ENCODE data around the gene MST1.

MST1 gene

DNA sequence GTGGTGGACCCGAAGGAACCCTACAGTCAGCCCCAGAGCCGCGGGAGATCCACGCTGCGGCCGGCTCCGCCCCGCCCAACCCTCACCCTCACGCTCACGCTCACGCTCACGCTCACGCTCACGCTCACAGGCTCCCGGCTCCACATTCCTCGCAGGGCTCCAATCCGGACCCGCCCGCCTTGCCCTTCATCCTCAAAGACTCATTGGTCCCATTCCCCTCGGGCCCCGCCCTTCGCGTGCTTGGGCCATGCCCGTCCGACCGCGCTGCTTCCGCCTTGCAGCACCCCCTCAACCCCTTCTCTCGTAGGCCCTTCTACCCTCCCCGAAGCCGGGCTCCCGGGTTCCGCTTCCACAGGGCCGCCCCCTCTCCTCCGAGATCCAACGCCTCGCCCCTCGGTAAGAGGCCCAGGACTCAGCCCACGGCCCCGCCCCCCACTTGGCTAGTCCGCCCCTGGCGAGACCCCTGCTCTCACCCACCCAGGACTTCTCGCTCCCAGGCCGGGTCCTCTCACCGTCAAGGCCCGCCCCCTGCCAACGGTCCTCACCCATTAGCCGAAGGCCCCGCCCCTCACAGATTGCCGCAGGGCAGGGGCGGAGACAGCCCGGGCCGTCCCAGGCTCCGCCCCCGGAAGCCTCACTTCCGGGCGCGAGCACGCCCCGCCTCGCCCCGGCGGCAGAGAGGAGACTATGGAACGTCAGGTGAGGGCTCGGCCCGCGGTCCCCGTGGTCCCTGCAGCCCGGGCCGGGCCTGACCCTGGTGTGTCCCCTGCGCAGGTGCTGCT, 15.4 kb downstream of the MST1 start, which contains the start of gene APEH:
APEH (plus strand) TSS at position 637 of the 782 bp plus-strand sequence; CDS start at position 688, 51 bp downstream.
- no peak for DNase-seq

DNA sequence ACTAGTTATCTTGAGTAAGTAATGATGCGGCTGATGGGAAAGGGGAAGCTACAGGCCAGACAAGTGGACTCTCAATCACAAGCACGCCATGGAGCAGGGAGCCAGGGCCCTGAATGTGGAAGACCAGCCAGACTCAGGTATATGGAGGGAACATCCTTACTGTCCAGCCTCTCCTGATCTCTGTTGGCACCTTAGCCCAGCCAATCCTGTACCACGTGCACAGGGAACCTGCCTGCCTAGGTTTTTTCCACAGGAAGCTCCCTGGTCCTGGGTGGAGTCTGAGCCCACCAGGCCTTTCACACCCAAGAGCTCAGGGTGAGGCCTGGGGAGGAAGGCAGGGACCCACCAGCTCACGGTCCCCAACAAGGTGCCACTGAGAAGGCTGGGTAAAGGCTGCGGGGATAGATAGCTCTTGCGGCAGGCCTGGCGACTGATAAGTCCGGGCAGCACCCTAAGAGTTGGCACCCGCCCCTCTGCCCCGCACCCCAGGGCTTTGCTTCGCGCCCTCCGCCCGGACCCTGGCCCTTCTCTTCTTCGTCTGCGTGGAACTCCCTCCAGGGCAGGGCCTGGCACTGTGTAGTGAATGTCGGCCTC, 16.1 kb downstream of the MST1 start:
- no peak for DNase-seq

DNA sequence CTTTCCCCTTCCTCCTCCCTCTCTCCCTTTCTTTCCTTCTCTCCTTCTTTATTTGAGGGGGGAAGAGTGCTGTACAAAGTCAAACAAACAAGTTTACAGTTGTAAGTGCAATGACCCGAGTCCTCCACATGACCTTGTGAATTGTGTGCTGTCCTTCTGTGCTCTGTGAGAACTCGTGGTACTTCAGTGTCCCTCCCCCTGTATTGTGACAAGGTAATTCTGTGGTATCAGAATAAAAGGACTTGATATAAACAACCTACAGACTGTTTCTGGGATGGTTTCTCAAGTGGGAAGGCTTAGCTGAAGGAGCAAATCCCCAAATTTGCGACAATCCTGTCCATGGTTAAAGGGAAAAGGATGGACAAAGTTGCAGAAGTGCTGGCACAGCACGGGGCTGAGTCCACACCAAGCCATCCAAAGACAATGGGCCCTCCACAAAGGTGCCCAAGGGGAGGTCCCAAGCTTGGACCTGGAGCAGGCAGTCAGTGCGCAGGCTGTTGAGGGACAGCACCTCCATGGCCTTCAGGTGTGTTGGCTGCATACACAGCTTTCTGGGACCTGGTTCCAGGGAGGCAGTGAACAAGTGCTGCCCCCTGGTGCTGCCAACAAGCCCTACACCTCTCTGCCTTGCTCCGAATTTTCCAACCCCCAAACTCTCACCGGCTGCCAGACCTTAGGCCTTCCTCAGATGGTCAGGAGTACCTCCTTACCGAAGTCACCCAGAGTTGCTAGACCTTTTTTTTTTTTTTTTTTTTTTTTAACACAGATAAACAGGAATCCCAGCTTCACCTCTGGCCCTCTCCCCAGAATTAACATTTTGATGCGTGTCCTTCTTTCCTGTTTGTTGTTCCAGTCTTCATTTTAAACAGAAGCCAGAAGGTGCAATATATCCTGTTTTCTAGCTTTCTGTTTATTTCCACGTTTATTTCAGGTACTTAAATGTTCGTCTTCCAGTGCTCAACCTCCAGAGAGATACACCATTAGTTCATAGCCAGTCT, 17.7 kb downstream of the MST1 start:
- no peak for DNase-seq

DNA sequence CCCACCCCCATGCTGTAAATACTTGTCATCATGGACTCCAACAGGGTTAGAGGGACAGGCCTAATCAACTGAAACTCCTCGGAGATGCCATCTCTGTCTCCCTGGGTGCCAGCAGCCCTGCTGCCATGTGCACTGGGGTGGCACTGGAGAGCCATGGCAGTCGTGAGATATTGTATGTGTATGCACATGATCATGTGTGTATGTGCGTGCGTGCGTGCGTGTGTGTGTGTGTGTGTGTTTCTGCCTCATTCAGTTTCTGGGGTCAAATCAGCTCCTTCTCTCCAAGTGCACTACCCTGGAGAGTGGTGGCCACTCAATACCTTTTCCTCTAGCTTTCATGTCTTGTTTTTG, 18.4 kb downstream of the MST1 start:
- DNase-seq, result no peak

DNA sequence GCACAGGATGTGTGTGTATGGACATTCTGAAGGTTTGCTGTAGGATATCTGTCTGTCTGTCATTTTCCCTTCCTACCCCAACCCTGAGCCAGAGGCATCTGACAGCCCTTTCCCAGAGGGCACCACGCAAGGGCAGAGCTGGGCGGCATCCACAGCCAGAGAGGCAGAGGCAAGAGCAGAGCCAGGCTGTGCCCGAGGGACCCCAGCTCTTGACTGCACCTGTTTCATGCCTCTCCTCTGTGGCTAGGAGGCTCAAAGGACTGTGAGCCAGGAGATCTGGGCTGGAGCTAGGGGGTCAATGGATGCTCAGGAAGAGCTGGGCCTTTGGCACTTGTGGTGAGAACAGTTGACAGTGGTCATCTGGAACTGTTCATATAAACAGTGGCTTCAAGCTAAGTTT, 19.9 kb downstream of the MST1 start:
- no peak for DNase-seq

DNA sequence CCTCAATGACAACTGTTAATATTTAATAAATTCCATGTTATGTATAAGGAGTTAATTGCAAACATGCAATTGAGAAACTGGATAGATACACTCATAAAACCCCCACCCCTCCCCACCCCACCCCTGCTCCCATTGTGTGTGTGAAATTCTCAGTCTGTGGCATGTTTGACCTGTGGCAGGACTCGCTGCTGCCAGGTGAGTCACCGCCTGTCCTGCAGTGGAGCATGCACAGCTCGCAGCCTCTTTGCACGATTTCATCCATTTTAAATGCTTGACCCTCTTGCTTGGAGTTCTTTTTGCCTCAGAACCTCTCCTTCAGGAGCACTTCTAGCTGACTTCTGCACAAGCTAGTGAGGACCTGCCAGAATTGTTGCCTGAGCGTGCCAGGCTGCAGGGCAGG, 20.4 kb downstream of the MST1 start:
- no peak for DNase-seq

DNA sequence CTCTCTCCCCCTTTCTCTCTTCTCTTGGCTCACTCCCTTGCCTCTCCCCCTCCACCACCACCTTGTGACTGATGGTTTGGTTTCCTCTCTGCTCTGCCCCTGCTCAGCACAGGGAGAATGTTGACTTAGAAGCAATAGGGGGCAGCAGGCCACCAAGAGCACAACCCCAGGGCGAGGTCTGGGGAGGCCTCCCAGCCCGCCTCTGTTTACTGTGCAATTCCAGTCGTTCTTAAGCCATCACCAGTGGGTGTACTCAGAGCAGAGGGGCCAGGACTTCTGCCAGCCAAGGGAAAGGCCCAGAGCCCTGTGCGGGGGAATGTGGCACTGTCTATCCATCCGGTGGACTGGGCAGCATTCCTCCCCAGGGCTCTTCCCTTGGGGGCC, 20.9 kb downstream of the MST1 start:
- no peak for DNase-seq

DNA sequence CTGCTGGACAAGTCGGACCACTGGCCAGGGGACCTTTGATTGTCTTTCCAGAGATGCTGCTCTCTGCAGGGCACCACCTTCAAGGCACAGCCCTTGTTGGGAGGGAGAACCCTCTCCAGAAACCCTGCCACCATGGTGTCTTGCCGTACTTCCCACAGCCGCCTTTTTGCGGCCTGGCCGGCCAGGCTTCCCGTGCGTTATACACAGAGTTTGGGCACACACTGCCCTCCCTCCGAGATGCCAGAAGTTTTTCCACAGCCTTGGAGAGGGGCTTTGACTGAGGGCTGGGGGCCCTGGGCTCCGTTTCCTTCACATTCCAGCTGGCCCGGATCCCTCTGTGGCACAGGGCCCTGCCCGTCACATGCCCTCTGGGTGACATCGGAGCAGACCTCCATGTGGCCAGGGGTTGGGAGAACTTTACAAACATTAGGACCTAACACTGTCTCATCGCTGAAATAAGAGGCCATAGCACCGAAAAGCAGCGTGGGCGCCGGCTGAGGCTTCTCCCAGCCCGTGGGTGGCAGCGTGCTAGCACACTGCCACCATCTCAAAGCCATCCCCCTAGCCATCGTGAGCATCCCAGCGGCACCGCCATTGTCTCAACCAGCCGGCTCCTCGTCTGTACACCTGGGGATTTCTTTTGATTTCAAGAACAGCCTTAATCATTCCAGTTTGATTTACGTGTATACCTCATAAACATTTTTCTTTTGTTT, 21.4 kb downstream of the MST1 start:
- no peak for DNase-seq

DNA sequence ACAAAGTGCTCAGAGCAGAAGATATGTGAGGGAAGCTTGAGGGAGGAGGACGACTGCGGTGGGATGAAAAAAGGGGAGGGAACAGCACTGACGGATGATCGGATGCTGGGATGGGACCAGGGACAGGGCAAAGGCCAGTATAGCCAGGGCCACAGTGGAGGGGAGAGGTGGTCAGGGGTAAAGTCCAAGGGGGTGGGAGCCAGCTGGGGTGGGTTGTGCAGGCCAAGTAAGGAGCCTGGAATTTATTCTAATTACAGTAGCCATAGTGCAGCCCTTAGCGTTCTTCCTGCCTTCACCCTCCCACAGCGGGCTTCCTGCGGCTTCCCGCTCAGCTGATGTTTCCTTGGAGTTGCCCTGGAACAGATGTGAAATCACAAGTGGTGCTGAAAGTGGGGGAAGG, 22.7 kb downstream of the MST1 start:
- DNase-seq, result no peak

DNA sequence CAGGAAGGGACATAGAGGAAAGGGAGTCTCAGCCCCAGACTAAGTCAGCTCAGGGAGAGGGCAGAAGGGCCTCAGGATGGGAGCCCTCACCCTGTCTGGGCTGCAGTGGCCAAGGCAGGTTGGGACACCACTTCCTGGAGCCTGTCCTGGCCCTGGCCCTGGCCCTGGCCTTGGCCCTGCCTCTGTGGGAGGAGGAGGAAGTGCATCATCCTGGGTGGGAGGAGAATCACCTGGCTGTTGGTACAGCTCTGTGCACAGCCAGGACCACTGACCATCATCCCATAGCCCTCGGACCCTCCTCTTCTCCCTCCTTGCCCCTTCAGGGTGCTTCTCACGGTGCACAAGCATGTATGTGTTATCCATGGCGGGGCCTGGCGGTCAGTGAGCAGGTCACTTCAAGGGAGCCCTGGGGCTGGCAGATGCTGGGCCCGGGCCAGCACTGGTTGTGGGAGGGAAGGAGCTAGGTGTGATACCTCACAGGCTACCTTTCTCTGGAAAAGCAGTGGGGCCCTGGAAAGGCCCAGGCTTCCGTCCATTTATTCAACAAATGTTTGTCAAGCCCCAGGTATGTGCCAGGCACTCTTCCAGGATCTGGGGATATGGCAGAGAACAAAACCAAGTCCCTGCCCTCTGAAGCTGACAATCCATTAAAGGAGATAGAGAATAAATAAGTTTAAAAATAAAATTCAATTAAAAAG, 23.3 kb downstream of the MST1 start:
- DNase-seq, result no peak

DNA sequence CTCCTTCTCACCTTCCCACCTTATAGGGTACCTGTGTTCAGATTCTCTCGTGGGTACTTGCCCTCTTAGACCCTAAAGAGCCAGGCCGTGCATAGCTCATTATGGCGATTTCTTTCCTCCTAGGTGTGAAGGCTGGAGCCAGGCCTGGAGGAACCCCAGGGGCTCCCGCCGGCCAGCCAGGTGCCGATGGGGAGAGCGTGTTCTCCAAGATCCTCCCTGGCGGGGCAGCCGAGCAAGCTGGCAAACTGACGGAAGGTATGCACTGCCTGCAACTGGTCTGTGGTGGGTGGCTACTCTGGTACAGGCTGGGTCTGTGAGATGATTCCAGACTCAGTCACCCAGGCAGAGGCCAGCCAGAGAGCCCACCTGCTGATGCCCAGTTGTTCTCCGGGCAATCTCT, 25.0 kb downstream of the MST1 start:
- no peak for DNase-seq

DNA sequence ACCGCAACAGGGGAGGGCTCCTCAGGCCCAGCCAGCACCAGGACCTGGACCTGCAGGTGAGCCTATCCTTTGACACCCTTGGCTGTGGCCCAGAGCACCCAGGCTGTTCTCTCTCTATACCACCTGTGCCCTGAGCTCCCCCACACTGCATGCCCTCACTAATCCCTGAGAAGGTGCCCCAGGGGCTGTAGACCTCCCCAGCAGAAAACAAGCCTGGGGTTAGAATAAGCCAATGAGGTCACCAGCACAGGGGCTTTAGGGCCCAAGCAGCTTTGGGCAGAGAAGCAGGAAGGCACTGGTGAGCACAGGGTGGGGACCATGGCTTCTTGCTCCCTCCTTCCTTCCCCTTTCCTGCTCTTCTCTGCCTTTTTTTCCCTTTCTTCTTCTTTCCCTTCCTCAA, 25.4 kb downstream of the MST1 start:
- DNase-seq, result no peak

DNA sequence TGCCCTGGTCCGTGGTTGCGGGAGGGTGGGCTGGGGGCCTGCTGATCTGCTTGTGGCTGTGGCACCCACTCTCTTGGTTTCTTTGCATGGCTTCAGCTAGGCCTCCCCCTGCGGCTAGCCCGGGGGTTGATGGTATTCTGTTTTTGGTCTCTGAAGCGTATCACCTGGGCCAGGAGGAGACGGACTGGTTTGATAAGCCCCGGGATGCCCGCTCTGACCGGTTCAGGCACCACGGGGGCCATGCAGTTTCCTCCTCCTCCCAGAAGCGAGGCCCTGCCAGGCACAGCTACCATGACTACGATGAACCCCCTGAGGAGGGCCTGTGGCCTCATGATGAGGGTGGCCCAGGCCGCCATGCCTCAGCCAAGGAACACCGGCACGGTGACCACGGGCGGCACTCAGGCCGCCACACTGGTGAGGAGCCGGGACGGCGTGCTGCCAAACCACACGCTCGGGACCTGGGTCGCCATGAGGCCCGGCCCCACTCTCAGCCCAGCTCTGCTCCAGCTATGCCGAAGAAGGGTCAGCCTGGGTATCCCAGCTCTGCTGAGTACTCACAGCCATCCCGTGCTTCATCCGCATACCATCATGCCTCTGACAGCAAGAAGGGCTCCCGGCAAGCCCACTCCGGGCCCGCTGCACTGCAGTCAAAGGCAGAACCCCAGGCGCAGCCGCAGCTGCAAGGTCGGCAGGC, 26.4 kb downstream of the MST1 start:
- peak in 1 of 14 donors; percentile 36 for DNase-seq

DNA sequence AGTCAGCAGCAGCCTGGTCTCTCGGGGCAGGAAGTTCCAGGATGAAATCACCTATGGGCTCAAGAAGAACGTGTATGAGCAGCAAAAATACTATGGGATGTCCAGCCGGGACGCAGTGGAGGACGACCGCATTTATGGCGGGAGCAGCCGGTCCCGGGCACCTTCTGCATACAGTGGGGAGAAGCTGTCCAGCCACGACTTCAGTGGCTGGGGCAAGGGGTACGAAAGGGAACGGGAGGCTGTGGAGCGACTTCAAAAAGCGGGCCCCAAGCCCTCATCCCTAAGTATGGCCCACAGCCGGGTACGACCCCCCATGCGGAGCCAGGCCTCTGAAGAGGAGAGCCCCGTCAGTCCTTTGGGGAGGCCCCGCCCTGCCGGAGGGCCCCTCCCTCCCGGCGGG, 27.3 kb downstream of the MST1 start:
- DNase-seq, result no peak

DNA sequence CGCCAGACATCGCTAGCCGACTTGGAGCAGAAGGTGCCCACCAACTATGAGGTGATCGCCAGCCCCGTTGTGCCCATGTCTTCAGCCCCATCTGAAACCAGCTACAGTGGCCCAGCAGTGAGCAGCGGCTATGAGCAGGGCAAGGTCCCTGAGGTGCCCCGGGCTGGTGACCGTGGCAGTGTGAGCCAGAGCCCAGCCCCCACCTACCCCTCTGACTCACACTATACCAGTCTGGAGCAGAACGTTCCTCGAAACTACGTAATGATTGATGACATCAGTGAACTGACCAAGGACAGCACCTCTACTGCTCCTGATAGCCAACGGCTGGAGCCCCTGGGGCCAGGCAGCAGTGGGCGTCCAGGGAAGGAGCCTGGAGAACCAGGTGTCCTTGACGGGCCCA, 28.0 kb downstream of the MST1 start:
- no peak for DNase-seq

DNA sequence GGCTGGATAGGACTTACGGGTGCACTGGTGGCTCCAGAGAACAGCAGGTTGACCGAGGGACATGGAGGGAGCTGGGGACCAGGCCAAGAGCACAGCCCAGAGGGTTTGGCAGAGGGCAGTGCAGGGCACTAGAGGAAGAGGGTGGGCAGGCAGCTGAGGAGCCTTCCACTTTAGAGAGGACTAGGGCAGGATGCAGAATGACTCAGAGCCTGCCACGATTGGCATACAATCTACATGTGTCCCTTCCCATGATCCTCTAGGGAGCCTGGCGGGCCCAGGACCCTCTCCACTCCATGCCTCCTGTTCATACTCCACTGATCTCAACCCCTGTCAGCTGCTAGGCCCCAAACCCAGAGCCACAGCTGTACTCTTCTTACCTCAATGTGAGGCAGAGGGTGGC, 29.5 kb downstream of the MST1 start:
- DNase-seq, result peak in 1 of 14 donors; percentile 29

DNA sequence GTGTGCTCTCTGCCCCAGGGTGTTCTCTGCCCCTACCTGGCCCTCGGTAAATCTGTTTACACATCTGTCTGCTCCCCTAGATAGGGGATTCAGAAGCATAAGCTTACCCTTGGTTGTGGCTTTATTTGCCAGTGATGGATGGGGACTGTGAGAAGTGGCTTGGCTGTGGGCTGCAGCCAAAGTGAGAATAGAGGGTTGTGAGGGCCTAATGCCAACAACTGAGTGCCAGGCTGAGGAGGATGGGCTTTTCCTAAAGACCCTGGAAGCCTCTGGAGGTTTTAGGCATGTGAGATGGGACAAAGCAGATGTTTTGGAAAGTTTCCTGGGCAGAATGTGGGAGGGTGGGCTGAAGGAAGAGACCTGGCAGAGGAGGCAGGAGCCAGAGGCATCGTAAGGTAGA, 30.6 kb downstream of the MST1 start:
- DNase-seq, result no peak

DNA sequence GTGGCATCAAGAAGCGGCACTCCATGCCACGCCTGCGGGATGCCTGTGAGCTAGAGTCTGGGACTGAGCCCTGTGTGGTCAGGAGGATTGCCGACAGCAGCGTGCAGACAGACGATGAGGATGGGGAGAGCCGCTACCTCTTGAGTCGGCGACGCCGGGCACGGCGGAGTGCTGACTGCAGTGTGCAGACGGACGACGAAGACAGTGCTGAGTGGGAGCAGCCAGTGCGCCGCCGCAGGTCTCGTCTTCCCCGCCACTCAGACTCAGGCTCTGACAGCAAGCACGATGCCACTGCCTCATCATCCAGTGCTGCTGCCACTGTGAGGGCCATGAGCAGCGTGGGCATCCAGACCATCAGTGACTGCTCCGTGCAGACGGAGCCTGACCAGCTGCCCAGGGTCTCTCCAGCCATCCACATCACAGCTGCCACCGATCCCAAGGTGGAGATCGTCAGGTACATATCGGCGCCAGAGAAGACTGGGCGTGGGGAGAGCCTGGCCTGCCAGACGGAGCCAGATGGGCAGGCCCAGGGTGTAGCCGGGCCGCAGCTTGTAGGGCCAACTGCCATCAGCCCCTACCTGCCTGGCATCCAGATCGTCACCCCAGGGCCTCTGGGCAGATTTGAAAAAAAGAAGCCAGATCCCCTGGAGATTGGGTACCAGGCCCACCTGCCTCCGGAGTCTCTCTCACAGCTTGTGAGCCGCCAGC, 31.9 kb downstream of the MST1 start:
- peak in 1 of 14 donors; percentile 77 for DNase-seq

DNA sequence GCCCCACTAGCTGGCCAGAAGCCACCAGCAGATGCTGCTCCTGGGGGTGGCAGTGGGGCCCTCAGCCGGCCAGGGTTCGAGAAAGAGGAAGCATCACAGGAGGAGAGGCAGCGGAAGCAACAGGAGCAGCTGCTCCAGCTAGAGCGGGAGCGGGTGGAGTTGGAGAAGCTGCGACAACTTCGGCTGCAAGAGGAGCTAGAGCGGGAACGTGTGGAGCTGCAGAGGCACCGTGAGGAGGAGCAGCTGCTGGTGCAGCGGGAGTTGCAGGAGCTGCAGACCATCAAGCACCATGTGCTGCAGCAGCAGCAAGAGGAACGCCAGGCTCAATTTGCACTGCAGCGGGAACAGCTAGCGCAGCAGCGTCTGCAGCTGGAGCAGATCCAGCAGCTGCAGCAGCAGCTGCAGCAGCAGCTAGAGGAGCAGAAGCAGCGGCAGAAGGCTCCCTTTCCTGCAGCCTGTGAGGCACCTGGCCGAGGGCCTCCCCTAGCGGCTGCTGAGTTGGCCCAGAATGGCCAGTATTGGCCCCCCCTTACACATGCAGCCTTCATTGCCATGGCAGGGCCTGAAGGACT, 32.6 kb downstream of the MST1 start:
- no peak for DNase-seq

DNA sequence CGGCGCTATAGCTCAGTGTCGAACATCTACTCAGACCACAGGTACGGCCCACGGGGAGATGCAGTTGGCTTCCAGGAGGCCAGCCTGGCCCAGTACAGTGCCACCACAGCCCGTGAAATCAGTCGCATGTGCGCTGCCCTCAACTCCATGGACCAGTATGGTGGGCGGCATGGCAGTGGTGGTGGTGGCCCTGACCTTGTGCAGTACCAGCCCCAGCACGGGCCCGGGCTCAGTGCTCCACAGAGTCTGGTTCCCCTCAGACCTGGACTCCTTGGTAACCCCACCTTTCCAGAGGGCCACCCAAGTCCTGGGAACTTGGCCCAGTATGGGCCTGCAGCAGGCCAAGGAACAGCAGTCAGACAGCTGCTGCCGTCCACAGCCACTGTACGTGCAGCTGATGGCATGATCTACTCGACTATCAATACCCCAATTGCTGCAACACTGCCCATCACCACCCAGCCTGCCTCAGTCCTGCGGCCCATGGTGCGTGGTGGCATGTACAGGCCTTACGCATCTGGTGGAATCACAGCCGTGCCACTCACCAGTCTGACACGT, 33.5 kb downstream of the MST1 start:
- no peak for DNase-seq

All from C1 segment of cervical spinal cord (tissue), 14 donors.